HG02678 (cell line): ENCODE measurements around the gene NR3C1.
A peak's percentile ranks its signal among the peaks of the same experiment; 100 is the strongest.

Source experiments
- ATAC-seq: cut with Tn5 transposase; IDR thresholded peaks from one replicate; pipeline ENCODE4 v1.9.1; 2021; ENCODE audit warnings: mild to moderate bottlenecking, moderate library complexity; ENCODE audit not compliant: unreplicated experiment

Gene NR3C1

DNA sequence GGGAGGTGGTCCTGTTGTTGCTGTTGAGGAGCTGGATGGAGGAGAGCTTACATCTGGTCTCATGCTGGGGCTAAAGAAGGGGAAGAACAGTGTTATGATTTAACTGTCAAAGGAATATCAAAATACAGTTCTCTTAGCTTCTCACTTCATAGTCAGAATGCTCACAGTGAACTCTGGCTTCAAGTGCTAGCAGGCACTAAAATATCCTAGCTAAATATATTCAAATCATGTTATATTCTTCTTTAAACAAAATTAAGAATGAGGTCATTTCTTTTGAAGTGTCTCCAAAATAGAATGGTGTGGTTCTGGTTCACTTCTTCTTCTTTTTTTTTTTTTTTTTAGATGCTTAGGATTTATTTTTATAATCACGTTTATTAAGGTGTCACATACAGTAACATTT lies 89.4 kb downstream of the NR3C1 start:
- no peak for ATAC-seq

GRCh38 chr5:143313298-143313852 lies 90.1 kb downstream of the NR3C1 start:
- no peak for ATAC-seq

GRCh38 chr5:143312822-143313221 lies 90.7 kb downstream of the NR3C1 start:
- ATAC-seq: no peak

- no peak for ATAC-seq
Observed at GRCh38 chr5:143311955-143312354, 91.5 kb downstream of the NR3C1 start.

- ATAC-seq: no peak
Observed at GRCh38 chr5:143311428-143311827, 92.1 kb downstream of the NR3C1 start.

GRCh38 chr5:143309661-143310431 lies 93.6 kb downstream of the NR3C1 start:
- ATAC-seq: no peak

- no peak for ATAC-seq
Observed at GRCh38 chr5:143308731-143309130, 94.8 kb downstream of the NR3C1 start.

DNA sequence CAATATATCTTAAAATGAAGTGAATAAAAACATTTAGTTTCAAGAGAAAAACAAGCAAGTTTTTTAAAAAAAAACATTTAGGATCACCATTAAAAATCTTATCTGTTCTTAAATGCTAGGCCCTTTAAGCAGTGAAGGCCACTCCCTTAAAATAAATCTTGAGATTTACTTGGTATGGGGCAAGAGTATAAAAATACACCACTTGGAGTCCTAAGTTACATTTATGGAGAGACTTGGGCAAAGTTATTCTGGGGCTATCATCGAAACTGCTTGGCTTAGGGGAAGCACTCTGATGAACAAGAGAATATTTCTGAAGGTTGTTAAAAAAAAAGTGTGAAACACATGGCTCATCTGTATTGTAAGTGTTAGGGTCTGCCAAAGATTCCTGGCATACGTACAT lies 97.4 kb downstream of the NR3C1 start:
- ATAC-seq: no peak

DNA sequence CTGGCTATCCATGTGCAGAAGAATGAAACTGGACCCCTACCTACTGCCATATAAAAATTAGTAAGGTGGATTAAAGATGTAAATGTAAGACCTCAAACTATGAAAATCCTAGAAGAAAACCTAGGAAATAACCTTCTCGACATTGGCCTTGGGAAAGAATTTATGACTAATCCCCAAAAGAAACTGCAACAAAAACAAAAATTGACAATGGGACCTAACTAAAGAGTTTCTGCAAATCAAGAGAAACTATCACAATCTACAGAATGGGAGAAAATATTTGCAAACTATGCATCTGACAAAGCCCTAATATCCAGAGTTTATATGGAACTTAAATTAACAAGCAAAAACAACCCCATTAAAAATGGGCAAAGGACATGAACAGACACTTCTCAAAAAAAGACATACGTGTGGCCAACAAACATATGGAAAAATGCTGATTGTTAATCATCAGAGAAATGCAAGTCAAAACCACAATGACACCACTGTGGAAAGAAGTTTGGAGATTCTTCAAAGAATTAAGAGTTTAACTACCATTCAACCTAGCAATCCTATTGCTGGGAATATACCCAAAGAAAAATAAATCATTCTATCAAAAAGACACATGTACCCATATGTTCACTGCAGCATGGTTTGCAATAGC lies 98.5 kb downstream of the NR3C1 start:
- ATAC-seq: no peak

GRCh38 chr5:143302341-143303045 lies 101.0 kb downstream of the NR3C1 start:
- no peak for ATAC-seq

DNA sequence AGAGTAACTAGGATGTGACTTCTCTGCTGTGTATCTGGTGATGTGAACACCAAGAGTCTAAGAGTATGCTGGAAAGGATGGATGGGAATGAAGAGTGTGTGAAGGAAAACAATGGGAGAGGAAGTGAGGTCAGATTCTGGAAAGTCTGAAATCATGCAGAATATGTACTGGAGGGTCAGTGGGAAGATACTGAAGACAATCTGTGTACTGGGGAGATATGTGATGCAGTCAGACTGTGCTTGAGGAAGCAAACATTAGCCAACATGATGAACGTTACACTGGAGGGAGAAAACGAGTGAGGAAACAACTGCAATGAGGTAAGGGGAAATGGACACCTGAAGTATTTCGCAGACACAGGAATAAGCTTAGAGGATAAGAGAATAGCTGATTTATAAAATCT lies 105.7 kb downstream of the NR3C1 start:
- no peak for ATAC-seq

DNA sequence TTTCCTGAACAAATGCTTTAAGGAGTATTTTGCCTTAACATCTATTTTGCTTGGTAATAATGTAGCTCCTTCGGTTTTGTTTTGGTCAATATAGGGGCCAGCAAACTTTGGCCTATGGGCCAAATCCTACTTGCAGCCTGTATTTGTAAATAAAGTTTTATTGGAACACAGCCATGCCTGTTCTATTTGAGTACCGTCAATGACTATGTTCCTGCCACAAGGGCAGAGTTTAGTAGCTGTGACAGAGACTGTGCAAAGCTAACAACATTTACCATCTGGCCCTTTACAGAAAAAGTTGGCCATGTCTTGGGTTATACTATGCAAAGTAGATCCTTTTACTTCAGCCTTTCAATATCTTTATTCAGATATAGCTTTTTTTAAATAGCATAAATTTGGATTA lies 113.4 kb downstream of the NR3C1 start:
- no peak for ATAC-seq

GRCh38 chr5:143284521-143284920 lies 119.0 kb downstream of the NR3C1 start:
- no peak for ATAC-seq

DNA sequence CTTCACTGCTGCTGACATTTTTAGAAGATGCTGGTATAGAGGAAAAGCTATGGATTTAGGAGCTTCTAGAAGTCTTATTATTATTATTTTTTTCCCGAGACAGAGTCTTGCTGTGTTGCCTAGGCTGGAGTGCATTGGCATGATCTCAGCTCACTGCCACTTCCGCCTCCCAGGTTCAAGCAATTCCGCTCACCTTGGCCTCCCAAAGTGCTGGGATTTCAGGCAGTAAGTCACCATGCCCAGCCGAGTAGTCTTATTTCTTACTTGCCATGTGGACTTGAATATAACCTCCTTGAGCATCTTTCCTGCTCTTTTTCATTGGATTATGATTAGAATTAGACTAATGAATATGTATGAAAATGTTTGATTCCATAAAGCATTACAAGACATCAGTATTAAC lies 119.5 kb downstream of the NR3C1 start:
- no peak for ATAC-seq

- no peak for ATAC-seq
Observed at GRCh38 chr5:143281226-143281625, 122.3 kb downstream of the NR3C1 start.

DNA sequence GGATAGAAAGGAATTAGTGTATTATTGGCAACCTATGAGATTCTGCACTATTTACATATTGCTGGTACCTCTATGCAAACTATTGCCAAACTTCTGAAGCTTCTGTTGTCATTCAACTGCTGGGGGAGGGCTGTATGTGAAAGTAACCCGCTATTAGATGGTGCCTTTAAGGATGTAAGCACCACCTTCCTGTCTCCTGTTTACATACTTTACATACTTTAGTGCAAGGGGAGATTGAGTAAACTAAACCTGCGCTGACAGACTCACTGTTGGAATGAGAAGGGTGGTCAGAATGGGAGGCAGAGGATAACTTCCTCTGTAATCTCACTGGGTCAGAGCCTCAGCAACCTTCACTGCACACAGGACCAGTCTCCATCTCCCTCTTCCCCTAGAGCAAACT lies 123.8 kb downstream of the NR3C1 start:
- no peak for ATAC-seq

DNA sequence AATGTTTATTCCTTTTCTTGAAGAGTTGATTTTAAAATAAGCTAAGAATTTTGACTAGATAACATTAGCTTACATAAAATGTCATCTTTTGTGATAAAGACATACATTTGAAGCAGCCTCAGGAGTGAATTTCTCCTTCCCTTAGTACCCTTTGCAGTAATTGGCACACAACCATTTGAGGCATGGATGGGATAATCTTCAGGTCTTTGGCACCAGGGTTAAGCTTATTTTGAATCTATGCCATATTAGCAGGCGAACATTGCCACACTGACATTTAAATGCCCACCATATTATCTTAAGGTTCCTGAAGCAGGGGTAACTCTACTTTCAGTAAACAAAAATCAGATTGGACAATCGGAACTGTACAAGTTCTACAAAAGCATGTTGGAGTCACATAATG lies 126.0 kb downstream of the NR3C1 start:
- ATAC-seq: no peak

DNA sequence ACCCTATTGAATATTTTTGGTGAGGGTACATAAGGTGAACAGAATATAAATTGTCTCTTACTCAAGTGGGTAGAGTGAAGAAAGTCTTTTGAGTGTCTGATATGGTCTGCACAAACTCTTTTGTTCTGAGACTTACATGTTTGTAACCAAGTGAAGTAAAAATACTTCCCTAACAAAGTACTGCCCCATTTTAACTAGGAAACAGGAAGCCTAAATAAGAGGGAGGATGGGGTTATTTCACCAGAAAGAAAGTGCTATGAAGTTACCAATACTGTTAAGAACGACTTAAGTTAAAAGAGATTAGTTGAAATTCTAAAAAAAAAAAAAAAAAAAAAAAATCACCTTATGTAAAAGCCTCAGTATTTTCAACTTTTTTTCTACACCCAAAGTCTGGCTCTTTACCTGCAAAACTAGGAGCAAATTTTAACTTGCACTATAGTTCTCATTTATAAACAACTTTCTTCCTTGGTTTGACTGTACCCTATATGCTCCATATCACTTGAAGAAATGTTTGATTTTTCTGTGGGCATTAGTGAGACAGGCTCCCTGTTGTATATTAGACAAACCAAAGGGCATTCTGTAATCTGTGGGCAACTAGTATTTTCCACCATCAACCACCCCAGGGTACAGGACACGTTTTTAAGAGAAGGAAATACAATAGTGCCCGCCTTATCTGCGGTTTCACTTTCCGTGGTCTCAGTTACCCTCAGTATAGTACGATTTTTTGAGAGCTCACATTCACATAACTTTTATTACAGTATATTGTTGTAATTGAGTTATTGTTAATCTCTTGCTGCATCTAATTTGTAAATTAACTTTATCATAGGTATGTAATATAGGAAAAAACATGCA lies 127.7 kb downstream of the NR3C1 start:
- no peak for ATAC-seq

- no peak for ATAC-seq
Observed at GRCh38 chr5:143274952-143275351, 128.5 kb downstream of the NR3C1 start.

GRCh38 chr5:143271431-143271830 lies 132.1 kb downstream of the NR3C1 start:
- peak; percentile 64 for ATAC-seq

GRCh38 chr5:143268388-143268787 lies 135.1 kb downstream of the NR3C1 start:
- no peak for ATAC-seq
